Heart left ventricle (tissue), 13 donors: ENCODE results near the gene TNS1.

Experiments
- CTCF ChIP-seq, 12 donors: fragments of 200-600 bp; sonication (generic) in 4 of 12; IDR thresholded peaks; one replicate each; pipeline versions ENCODE4 v1.5.0 to v1.8.0; 2018 to 2022; ENCODE audit warnings: antibody characterized with exemption in 12 of 12, mild to moderate bottlenecking in 5 of 12
- POLR2A ChIP-seq, 2 donors: fragments of 450-650 bp; IDR thresholded peaks; one replicate each; pipeline ENCODE4 v1.6.1; 2017; ENCODE audit warnings: antibody characterized with exemption in 2 of 2, mild to moderate bottlenecking in 2 of 2, moderate library complexity in 2 of 2
- donor health status: ischemic (EF 13 %, LVEDD 7.1; RV severe dilation, severe dysfunction).
- donor health status: DM: no; HTN: yes; CAD: no.
- donor health status: DM: no; HTN: no; CAD: no.
- donor health status: ischemic (EF 25% LVEDD 6.9; RV normal size, moderate dysfunction).
- donor health status: ischemic (EF 25% LVEDD 5.7; RV mildly dilated, moderate dysfunction).
- donor health status: ischemic (EF 35%, LVEDD 5.7; RV mildly dilated, moderate dysfunction).
- donor health status: nonischemic (EF 11% LVEDD 7.7; RV severe dilation, severe dysfunction).
- donor health status: DM: yes; HTN: yes; CAD: no.
- donor health status: PGD.
- donor health status: ischemic (EF 29% LVEDD 5.4; RV normal size, mild dysfunction).
- donor health status: nonischemic (EF 23%, LVEDD 6.1; RV moderate dilation, normal function).

GRCh38 chr2:217932803-217933616 is 69.8 kb downstream of the TNS1 start:
- TF ChIP-seq POLR2A (IDR thresholded peaks at IDR 0.05) (no peak), CTCF (IDR thresholded peaks at IDR 0.05) (peak in 1 of 12 donors; percentile 12)
